ENCODE results near the gene HSF2. TPM values are rescaled to one million over a fixed set of nuclear protein-coding genes. Genes with fewer than 3 reads are reported as not detected.
A peak's percentile ranks its signal among the peaks of the same experiment; 100 is the strongest.

The HSF2 gene, protein sequence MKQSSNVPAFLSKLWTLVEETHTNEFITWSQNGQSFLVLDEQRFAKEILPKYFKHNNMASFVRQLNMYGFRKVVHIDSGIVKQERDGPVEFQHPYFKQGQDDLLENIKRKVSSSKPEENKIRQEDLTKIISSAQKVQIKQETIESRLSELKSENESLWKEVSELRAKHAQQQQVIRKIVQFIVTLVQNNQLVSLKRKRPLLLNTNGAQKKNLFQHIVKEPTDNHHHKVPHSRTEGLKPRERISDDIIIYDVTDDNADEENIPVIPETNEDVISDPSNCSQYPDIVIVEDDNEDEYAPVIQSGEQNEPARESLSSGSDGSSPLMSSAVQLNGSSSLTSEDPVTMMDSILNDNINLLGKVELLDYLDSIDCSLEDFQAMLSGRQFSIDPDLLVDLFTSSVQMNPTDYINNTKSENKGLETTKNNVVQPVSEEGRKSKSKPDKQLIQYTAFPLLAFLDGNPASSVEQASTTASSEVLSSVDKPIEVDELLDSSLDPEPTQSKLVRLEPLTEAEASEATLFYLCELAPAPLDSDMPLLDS
- total RNA-seq = 10 to 100 TPM; 16.0 to 18.5 TPM

DNA sequence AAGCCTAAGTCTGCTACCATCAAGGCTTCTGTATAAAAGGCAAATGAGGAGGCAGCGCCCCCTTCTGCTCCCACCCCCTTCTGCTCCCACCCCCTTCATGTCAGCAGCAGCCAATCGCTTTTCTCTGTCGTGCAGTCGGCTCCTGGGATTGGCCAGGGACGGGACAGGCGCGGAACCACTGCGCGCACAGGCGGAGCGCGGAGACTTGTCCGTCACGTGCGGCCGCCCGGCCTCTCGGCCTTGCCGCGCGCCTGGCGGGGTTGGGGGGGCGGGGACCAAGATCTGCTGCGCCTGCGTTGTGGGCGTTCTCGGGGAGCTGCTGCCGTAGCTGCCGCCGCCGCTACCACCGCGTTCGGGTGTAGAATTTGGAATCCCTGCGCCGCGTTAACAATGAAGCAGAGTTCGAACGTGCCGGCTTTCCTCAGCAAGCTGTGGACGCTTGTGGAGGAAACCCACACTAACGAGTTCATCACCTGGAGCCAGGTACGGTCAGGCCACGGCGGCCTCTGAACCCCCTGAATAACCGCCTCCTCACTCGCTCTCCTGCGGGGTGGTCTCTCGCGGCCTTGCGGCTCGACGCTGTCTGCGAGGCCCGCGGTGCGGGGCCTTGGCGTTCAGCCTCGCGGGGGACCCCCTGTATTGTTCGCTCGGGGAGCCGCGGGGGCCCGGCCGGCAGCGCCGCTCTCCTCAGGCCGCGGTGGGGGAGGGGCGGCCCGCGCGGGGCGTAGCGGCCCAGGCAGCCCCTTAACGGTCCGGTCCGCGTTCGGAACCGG, at the start of gene HSF2:
HSF2 (plus strand) TSS at position 305 of the 773 bp plus-strand sequence; CDS start at position 391, 86 bp downstream.
- no peaks in the 10 kb centered on the region for H3K36me3 Mint-ChIP-seq
- H3K4me3 Mint-ChIP-seq = peak within 1 kb of the TSS; percentile 95
- POLR2A ChIA-PET = interaction anchor here (1.0 to 1.6 kb wide), 2 partner anchors 9 to 72 kb away, joined by 3 to 11 read pairs; partner anchors contain the start of gene SERINC1
- H3K27ac Mint-ChIP-seq = peak within 1 kb of the TSS; percentile 91
- no peaks in the 10 kb centered on the region for H3K9me3 Mint-ChIP-seq
- H3K27me3 Mint-ChIP-seq = no peaks in the 10 kb centered on the region
- intact Hi-C loops (cut with micrococcal nuclease) = loop anchor here (1.0 to 5.0 kb wide), 5 partner anchors 18 to 1065 kb away; partner anchors contain the start of genes SERINC1 and TBC1D32
- CTCF ChIA-PET = interaction anchor here (0.9 to 1.5 kb wide), 5 partner anchors 9 to 131 kb away, joined by 3 to 5 read pairs (median 4); no protein-coding TSS in a partner anchor
- peaks cover 36% of the 10 kb centered on the region for H3K4me1 Mint-ChIP-seq (ENCODE audit: low read depth)
- DNase-seq = peak; percentile 97

DNA sequence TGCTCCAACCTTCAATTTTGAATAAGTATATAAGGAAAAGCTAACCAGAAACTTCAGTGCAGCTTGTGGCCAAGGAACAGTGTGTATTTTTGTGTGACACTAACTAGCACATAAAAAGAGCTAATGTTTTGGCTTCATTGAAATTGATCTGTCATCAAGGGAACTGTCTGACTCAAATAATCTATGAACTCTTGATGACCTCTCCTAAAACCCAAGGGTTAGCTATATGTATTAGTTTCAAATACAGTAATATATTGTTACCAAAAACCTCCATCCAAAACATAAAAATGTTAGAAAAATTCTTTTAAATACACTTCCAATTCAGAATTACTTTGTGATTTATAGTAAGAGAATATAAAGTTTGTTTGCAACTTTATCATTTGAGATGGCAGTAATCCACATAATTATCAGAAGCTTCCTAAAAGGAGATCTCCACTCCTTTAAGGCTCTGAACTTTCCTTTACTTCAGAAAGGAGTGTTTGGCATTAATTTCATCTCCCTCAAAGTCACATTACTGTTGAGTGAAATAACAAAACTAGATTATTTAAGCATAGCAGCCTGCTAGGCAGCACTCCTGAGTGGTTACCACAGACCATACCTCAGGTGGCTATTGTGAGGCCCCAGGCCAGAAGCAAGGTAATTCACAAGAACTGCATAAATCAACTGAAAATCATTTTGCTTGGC, 46.3 kb upstream of the HSF2 start:
- POLR2A ChIA-PET = no interaction called here
- H3K27ac Mint-ChIP-seq = no peak overlapping the region
- intact Hi-C loops (cut with micrococcal nuclease) = no loop called here

GRCh38 chr6:122360809-122361208, 38.6 kb upstream of the HSF2 start:
- DNase-seq = no peak
- CTCF ChIA-PET = no interaction called here
- POLR2A ChIA-PET = no interaction called here
- no peaks in the 10 kb centered on the region for H3K36me3 Mint-ChIP-seq
- no peak overlapping the region for H3K4me3 Mint-ChIP-seq
- H3K27me3 Mint-ChIP-seq = peaks cover 10% of the 10 kb centered on the region
- no peaks in the 10 kb centered on the region for H3K9me3 Mint-ChIP-seq
- intact Hi-C loops (cut with micrococcal nuclease) = no loop called here
- no peaks in the 10 kb centered on the region for H3K4me1 Mint-ChIP-seq (ENCODE audit: low read depth)
- no peak overlapping the region for H3K27ac Mint-ChIP-seq

More for the DNA sequence above, 46.3 kb upstream of the HSF2 start:
- H3K4me1 Mint-ChIP-seq (ENCODE audit: low read depth) = no peaks in the 10 kb centered on the region
- H3K4me3 Mint-ChIP-seq = no peak overlapping the region
- H3K36me3 Mint-ChIP-seq = no peaks in the 10 kb centered on the region
- H3K27me3 Mint-ChIP-seq = peaks cover 7% of the 10 kb centered on the region
- no peak for DNase-seq
- no peaks in the 10 kb centered on the region for H3K9me3 Mint-ChIP-seq
- CTCF ChIA-PET = no interaction called here

DNA sequence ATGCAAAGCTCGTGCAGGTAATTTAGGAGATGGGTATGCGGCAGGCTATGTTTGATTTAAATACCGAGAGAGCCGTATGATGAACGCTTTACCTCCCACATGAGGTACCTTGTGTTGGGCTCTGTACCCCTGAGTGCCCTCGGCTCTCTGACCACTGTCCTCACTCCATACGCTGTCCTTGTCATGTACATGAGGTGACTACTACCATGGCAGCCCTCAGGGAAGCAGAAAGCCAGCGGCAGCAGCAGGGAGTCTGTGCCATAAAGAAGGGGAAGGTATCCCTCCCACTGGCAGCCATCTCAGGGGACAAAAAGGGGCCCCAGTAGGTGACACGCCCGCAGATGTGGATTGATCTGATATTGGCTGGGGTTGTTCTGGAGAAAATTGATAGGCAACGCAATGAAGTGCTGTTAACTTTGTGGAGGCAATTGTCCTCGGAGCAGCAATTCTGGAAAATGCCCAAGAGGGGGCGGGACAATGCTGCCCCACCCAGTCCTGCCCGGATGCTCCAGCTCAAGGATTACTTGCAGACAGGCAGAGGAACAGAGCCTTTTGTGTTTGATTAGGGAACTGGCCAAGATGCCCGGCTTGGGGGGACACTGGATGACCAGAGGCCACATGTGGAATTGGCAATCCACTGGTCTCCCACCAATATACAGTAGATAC, 38.0 kb upstream of the HSF2 start:
- no peak overlapping the region for H3K27ac Mint-ChIP-seq
- intact Hi-C loops (cut with micrococcal nuclease) = no loop called here
- H3K36me3 Mint-ChIP-seq = no peaks in the 10 kb centered on the region
- ChIA-PET POLR2A (no interaction called here), CTCF (no interaction called here)
- no peaks in the 10 kb centered on the region for H3K4me1 Mint-ChIP-seq (ENCODE audit: low read depth)
- no peaks in the 10 kb centered on the region for H3K9me3 Mint-ChIP-seq
- no peak overlapping the region for H3K4me3 Mint-ChIP-seq
- peaks cover 10% of the 10 kb centered on the region for H3K27me3 Mint-ChIP-seq
- no peak for DNase-seq

- ChIA-PET CTCF (no interaction called here), POLR2A (no interaction called here)
- no peak overlapping the region for H3K27ac Mint-ChIP-seq
- no peaks in the 10 kb centered on the region for H3K9me3 Mint-ChIP-seq
- peaks cover 5% of the 10 kb centered on the region for H3K27me3 Mint-ChIP-seq
- H3K36me3 Mint-ChIP-seq = no peaks in the 10 kb centered on the region
- H3K4me1 Mint-ChIP-seq (ENCODE audit: low read depth) = no peaks in the 10 kb centered on the region
- DNase-seq = no peak
- intact Hi-C loops (cut with micrococcal nuclease) = no loop called here
- no peak overlapping the region for H3K4me3 Mint-ChIP-seq
These were observed 35.5 kb upstream of the HSF2 start for GRCh38 chr6:122363769-122364483.

DNA sequence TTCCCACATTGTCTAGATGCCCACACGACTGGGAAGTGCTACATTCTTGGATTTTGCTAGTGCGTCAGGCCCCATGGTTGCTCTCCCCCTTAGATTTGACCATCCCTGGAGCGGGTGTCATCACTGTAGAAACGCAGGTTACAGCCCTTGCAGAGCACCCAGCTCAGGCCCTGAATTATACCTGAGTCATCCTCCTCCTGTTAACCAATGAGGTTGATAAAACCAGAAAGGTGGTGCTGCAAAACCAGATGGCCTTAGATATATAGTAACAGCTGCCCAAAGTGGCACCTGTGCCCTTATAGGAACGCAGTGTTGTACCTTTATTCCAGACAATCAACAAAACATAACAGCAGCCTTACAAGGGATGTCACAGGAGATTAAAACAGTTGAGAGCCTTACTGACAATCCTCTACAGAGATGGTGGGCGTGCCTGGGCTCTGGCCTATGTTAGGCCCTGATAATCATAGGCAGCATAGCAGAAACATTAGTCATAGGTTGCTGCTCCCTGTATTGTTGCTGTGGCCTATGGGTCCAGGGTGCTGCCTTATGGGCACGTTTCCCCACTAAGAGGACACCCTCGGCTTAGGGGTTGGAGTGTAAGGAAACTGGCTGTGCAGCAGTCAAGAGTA, 33.6 kb upstream of the HSF2 start:
- POLR2A ChIA-PET = no interaction called here
- Mint-ChIP-seq H3K4me1 (ENCODE audit: low read depth) (no peaks in the 10 kb centered on the region), H3K9me3 (no peaks in the 10 kb centered on the region), H3K4me3 (no peak overlapping the region), H3K27me3 (peaks cover 4% of the 10 kb centered on the region), H3K36me3 (no peaks in the 10 kb centered on the region), H3K27ac (no peak overlapping the region)
- CTCF ChIA-PET = no interaction called here
- intact Hi-C loops (cut with micrococcal nuclease) = no loop called here
- DNase-seq = no peak

- intact Hi-C loops (cut with micrococcal nuclease) = no loop called here
- no peaks in the 10 kb centered on the region for H3K4me1 Mint-ChIP-seq (ENCODE audit: low read depth)
- no peaks in the 10 kb centered on the region for H3K9me3 Mint-ChIP-seq
- H3K4me3 Mint-ChIP-seq = no peak overlapping the region
- CTCF ChIA-PET = interaction anchor here (0.6 kb wide), 1 partner anchor 59 kb away, joined by 3 read pairs; no protein-coding TSS in a partner anchor
- POLR2A ChIA-PET = no interaction called here
- no peak overlapping the region for H3K27ac Mint-ChIP-seq
- DNase-seq = no peak
- H3K36me3 Mint-ChIP-seq = no peaks in the 10 kb centered on the region
- H3K27me3 Mint-ChIP-seq = no peaks in the 10 kb centered on the region
These were observed 32.3 kb upstream of the HSF2 start for GRCh38 chr6:122367171-122367570.

DNA sequence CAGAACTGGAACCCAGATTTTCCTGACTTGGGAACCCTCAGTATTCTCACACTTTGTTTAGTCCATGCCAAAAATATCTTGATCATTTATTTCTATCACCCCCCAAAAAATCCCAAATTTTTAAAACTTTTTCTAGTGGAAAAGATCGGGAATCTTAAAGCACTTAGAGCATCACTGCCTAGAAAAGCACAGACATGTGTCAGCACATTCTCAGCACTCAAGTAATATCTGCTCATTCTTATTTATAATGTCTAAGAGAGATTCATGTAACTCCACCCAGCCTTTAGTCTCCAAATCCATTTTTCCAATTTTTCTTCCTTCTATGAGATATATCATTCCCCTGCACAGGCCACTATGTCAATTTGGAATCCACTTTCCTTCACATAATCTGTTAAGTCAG, 29.9 kb upstream of the HSF2 start:
- H3K36me3 Mint-ChIP-seq = no peaks in the 10 kb centered on the region
- no peaks in the 10 kb centered on the region for H3K9me3 Mint-ChIP-seq
- ChIA-PET POLR2A (no interaction called here), CTCF (interaction anchor here (1.2 kb wide), 1 partner anchor 12 kb away, joined by 6 read pairs; no protein-coding TSS in a partner anchor)
- DNase-seq = no peak
- H3K27ac Mint-ChIP-seq = no peak overlapping the region
- intact Hi-C loops (cut with micrococcal nuclease) = no loop called here
- H3K4me1 Mint-ChIP-seq (ENCODE audit: low read depth) = peaks cover 4% of the 10 kb centered on the region
- no peak overlapping the region for H3K4me3 Mint-ChIP-seq
- peaks cover 5% of the 10 kb centered on the region for H3K27me3 Mint-ChIP-seq

DNA sequence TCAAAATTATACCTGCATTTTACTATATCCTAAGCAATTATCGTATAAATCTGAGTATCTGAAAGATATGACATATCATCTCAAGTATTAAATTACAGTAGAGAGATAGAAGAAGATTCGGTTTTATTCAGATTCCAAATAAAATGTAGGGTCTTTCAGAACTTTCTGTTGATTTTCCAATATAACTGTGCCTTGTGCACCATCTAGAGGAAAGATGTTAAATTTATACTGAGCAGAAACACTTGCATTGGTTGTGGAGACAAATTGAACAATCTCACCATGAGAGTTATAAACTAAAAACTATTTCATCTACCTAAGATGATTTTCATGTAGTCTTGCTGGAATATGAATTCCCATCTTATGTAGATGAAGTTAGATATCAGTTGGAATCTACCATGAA, 26.8 kb upstream of the HSF2 start:
- H3K4me3 Mint-ChIP-seq = no peak overlapping the region
- no peak overlapping the region for H3K27ac Mint-ChIP-seq
- ChIA-PET POLR2A (no interaction called here), CTCF (no interaction called here)
- intact Hi-C loops (cut with micrococcal nuclease) = no loop called here
- H3K36me3 Mint-ChIP-seq = no peaks in the 10 kb centered on the region
- H3K27me3 Mint-ChIP-seq = peaks cover 10% of the 10 kb centered on the region
- no peaks in the 10 kb centered on the region for H3K9me3 Mint-ChIP-seq
- DNase-seq = no peak
- H3K4me1 Mint-ChIP-seq (ENCODE audit: low read depth) = peaks cover 13% of the 10 kb centered on the region

DNA sequence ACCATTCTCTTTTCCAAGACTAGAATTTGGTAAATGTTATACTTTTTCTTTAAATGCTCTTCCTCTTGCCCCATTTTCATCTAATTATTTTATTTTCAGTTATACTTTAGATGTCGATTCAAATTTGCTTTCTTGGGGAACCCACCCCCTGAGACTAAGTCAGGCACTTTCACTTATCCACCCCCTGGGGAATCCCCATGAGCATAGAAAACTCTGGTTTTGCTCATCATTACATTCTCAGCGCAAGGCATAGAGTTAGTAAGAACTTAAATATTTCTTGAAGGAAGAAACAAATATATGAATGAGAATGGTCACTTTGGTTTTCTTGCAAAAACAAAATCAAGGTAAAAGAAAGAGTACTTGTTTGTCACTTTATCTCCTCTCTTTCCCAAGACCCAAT, 25.1 kb upstream of the HSF2 start:
- Mint-ChIP-seq H3K36me3 (no peaks in the 10 kb centered on the region), H3K27ac (no peak overlapping the region), H3K4me3 (no peak overlapping the region), H3K27me3 (peaks cover 10% of the 10 kb centered on the region), H3K9me3 (no peaks in the 10 kb centered on the region), H3K4me1 (ENCODE audit: low read depth) (peaks cover 13% of the 10 kb centered on the region)
- intact Hi-C loops (cut with micrococcal nuclease) = no loop called here
- no peak for DNase-seq
- CTCF ChIA-PET = no interaction called here
- POLR2A ChIA-PET = no interaction called here

GRCh38 chr6:122376246-122376645, 23.2 kb upstream of the HSF2 start:
- DNase-seq = no peak
- intact Hi-C loops (cut with micrococcal nuclease) = no loop called here
- Mint-ChIP-seq H3K4me3 (no peak overlapping the region), H3K36me3 (no peaks in the 10 kb centered on the region), H3K9me3 (no peaks in the 10 kb centered on the region), H3K27ac (no peak overlapping the region), H3K4me1 (ENCODE audit: low read depth) (peaks cover 13% of the 10 kb centered on the region), H3K27me3 (peaks cover 18% of the 10 kb centered on the region)
- ChIA-PET POLR2A (no interaction called here), CTCF (interaction anchor here (1.2 kb wide), 1 partner anchor 154 kb away, joined by 11 read pairs; no protein-coding TSS in a partner anchor)
